Stimulated activated CD4-positive, alpha-beta T cell treated with anti-CD3 and anti-CD28 coated beads, Interleukin-2, amount 100 ng/mL, for 24 hours (primary cell): ENCODE measurements around the gene ALDH9A1.
A peak's percentile ranks its signal among the peaks of the same experiment; 100 is the strongest.
"Not testable (repeated sequence)": the region's sequence is repeated elsewhere in the genome, so short reads cannot be mapped to it uniquely, and the experiment has no call there.

Experiments
- DNase-seq, 2 donors: peaks; one replicate each; pipeline ENCODE4 v3.0.0-alpha.2; 2020

Gene ALDH9A1

GRCh38 chr1:165644064-165644735 is 54.2 kb downstream of the ALDH9A1 start:
- no peak for DNase-seq

- no peak for DNase-seq
Measured at GRCh38 chr1:165641231-165641987, 57.0 kb downstream of the ALDH9A1 start.

GRCh38 chr1:165639821-165640623 is 58.3 kb downstream of the ALDH9A1 start:
- DNase-seq: no peak

- DNase-seq: not testable (repeated sequence)
Measured at GRCh38 chr1:165638211-165638610, 60.2 kb downstream of the ALDH9A1 start.

GRCh38 chr1:165637427-165637826 is 60.9 kb downstream of the ALDH9A1 start:
- DNase-seq: no peak

GRCh38 chr1:165635823-165636222 is 62.5 kb downstream of the ALDH9A1 start:
- no peak for DNase-seq

- no peak for DNase-seq
Measured at GRCh38 chr1:165635329-165635728, 63.0 kb downstream of the ALDH9A1 start.

- no peak for DNase-seq
Measured at GRCh38 chr1:165634154-165634921, 64.0 kb downstream of the ALDH9A1 start.

- no peak for DNase-seq
Measured at GRCh38 chr1:165633614-165634013, 64.7 kb downstream of the ALDH9A1 start.

GRCh38 chr1:165632491-165632890 is 65.9 kb downstream of the ALDH9A1 start:
- DNase-seq: no peak

GRCh38 chr1:165632152-165632469 is 66.3 kb downstream of the ALDH9A1 start:
- no peak for DNase-seq

GRCh38 chr1:165631342-165632151 is 66.8 kb downstream of the ALDH9A1 start:
- peak; percentile 50 to 60 for DNase-seq

- DNase-seq: peak; percentile 94 to 96
Measured at GRCh38 chr1:165630629-165631341, 67.6 kb downstream of the ALDH9A1 start, which contains the start of gene MGST3. Gene MGST3 (plus strand): TSS chr1:165631234. CDS start chr1:165649848, 18,614 bp downstream.

- DNase-seq: no peak
Measured at GRCh38 chr1:165629848-165630628, 68.3 kb downstream of the ALDH9A1 start.

- no peak for DNase-seq
Measured at GRCh38 chr1:165629151-165629550, 69.2 kb downstream of the ALDH9A1 start.

- DNase-seq: no peak
Measured at GRCh38 chr1:165628147-165628822, 70.1 kb downstream of the ALDH9A1 start.

GRCh38 chr1:165624441-165624840 is 73.9 kb downstream of the ALDH9A1 start:
- no peak for DNase-seq

- no peak for DNase-seq
Measured at GRCh38 chr1:165623624-165624023, 74.7 kb downstream of the ALDH9A1 start.

- DNase-seq: no peak
Measured at GRCh38 chr1:165619647-165620151, 78.7 kb downstream of the ALDH9A1 start.
